ENCODE results near the gene PTMS.

PTMS gene

DNA sequence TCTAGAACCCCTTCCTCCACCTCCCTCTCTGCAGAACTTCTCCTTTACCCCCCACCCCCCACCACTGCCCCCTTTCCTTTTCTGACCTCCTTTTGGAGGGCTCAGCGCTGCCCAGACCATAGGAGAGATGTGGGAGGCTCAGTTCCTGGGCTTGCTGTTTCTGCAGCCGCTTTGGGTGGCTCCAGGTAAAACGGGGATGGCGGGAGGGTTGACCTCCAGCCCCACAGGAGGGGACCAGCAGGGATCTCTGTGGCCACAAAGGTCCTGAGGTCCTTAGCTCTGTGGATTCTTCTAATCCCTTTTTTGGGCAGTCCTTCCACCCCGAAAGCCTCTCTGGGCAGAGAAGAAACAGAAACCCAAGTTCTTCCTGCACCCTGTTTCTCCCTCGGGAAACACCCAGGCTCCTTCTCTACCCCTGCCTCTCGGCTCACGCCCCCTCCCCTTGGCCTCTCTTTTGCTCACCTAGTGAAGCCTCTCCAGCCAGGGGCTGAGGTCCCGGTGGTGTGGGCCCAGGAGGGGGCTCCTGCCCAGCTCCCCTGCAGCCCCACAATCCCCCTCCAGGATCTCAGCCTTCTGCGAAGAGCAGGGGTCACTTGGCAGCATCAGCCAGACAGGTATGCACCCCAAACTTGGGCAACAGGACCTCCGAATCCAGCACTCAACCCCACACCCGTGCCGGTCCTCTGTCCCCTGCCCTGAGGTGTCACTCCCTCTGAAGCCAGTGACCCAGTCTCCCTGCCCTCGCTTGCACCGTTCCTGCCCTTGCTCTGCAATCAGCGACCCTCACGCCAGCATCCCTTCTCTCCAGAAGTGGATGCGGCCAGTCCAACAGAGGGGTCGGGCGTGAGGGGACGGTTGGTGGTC is 6.8 kb downstream of the PTMS start:
- no peak for DNase-seq

DNA sequence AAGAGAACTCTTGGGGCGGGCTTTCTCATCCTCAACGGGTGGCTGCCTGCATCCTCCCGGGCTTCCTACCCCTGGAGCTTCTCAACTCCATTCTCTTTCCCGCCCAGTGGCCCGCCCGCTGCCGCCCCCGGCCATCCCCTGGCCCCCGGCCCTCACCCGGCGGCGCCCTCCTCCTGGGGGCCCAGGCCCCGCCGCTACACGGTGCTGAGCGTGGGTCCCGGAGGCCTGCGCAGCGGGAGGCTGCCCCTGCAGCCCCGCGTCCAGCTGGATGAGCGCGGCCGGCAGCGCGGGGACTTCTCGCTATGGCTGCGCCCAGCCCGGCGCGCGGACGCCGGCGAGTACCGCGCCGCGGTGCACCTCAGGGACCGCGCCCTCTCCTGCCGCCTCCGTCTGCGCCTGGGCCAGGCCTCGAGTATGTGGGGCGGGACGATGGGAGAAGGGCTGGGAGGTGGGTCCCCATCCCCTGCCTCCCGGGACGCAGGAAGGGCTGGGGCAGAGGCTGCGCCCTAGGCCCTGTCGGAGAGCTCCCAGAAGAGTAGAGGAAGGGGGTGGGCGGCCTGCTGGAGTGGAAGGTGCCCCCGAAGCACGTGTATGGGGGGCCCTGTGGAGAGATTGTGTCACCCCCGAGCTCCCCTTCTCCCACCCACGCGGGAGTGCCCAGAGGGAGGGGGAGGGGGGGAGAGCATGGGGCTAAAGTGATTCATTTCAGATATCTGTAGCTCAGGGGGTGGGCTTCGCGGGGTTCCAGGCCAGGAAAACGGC is 7.6 kb downstream of the PTMS start:
- DNase-seq: no peak

DNA sequence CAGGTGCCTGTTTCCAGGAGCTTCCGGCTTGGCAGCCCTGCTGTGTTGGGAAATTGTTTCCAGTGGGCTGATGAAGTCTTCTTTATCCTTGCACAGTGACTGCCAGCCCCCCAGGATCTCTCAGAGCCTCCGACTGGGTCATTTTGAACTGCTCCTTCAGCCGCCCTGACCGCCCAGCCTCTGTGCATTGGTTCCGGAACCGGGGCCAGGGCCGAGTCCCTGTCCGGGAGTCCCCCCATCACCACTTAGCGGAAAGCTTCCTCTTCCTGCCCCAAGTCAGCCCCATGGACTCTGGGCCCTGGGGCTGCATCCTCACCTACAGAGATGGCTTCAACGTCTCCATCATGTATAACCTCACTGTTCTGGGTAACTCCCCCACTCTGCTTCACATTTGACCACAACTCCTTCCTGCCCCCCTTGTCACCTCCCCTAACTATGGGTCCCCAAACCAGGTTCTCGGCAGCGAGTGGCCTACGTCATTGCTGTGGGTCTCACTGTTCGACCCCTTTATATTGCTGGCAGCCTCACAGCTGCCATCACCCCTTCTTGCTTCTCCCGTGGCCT is 8.4 kb downstream of the PTMS start:
- DNase-seq: no peak

DNA sequence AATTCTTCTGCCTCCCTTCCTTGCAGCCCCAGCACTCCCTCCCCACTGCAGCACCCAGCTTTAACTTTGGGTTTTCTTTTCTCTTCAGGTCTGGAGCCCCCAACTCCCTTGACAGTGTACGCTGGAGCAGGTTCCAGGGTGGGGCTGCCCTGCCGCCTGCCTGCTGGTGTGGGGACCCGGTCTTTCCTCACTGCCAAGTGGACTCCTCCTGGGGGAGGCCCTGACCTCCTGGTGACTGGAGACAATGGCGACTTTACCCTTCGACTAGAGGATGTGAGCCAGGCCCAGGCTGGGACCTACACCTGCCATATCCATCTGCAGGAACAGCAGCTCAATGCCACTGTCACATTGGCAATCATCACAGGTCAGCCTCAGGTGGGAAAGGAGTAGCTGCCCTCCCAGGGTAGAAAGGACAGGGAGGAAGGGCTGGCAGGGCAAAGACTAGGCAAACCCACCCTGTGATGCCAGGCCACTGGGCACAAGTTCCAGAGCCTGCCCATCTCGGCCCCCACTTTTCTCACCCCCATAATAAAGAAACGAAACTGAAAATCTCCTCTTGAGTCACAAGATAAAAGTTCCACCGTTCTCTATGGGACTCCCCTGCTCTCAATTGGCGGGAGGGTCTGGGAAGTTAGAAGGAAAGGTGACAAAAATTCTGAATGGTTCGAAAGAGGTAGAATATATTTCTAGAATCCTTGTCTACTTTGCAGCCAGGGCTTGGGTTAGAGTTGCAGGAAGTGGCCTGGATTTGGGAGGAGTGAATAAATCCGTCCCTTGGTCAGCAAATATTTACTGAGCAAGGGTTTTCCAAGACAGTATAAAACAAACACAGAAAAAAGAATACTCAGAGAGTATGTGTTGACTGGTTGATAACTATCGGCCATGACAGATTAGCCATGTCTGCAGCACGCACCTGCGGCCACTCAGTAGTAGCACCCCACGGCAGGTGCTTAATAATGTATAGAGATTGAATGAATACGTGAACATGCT is 9.3 kb downstream of the PTMS start:
- DNase-seq: no peak

DNA sequence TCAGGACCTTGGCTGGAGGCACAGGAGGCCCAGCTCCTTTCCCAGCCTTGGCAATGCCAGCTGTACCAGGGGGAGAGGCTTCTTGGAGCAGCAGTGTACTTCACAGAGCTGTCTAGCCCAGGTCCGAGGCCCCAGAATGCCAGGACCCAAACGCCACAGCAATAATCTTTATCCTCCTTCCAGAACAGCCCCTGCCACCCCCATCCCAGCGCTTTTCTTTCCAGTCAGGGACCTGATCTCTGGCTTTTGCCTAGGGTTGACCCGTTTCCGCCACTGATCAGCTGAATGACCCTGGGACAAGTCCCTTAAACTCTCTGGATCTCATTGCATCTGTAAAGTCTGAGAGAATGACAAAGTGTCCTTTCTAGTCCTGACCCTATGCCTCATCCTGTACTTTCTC is 11.2 kb downstream of the PTMS start:
- DNase-seq: no peak

DNA sequence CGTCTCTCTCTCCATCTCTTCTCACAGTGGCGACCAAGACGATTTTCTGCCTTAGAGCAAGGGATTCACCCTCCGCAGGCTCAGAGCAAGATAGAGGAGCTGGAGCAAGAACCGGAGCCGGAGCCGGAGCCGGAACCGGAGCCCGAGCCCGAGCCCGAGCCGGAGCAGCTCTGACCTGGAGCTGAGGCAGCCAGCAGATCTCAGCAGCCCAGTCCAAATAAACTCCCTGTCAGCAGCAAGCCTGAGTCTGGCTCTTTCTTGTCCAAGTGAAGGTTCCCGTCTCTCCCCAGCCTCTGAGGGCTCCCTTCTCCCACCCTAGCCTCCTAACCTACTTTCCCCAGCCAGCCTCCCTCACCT is 12.0 kb downstream of the PTMS start:
- DNase-seq: no peak

DNA sequence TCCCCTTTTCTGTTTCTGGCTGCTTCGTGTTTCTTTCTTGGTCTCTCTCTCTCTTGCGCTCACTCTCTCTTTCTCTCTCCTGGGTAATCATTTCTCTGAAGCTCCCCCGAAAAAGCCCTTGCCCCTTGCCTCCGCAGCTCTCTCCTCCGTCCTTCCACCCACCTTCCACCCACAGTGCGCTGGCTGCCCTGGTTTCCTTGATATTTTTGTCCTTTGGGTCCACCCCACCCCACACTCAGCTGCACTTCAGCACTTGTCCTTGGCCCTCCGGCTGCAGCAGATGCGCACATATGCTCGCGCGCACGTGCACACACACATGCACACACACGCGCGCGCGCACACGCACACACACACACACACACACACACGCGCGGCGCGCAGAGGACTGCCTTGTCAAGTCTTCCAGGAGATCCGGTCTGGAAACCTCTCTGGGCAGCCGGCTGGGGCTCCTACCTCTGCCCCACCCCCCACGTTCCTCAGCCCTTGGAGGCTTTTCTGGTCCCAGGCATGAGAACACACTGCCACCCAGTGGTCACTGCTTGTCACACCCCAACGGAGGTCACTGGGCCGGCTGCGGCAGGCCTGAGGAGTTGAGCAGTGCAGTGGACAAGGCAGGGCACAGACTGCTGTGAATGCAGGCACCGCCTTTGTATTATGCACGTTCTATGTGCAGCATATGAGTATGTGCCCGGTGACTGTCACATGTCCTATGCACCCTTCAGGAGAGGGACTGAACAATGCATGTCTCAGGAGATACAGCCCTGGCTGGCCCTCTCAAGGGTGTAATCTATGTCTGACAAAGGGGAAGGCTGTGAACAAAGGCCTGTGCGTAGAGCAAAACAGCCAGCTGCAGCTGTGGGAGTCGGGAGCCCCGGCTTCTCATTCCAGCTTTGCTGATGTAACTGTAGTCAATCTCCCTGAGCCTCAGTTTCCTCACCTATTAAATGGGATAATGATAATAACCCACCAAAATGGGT is 12.7 kb downstream of the PTMS start:
- DNase-seq: peak; percentile 64

DNA sequence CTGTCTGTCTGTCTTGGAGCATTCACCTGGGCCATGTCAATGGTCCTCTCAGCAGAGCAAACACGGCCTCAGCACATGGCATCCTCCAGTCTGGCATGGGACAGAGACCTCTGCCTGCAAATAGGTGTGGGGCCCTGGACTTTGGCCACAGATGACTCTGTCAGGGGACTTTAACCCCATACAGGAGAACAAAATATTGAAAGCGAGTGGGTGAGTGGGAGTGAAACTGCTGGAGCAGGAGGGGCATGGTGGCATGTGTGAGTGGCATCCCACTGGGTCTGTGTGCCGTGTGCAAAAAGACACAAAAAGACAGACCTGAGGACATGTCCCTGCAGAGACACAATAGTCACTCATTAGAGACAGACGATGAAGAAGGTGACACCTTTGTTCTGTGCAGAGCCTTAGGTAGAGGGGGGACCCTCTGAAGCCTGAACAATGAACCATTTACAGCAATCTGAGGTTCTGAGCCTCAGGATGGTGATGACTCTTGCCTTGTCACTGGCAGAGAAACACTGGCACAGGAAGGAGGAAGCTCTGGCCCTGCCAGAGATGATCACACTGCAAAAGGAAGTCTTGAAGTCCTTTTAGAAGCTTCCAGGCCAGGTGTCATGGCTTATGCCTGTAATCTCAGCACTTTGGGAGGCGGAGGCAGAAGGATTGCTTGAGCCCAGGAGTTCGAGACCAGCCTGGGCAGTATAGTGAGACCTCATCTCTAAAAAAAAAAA is 13.7 kb downstream of the PTMS start:
- no peak for DNase-seq

DNA sequence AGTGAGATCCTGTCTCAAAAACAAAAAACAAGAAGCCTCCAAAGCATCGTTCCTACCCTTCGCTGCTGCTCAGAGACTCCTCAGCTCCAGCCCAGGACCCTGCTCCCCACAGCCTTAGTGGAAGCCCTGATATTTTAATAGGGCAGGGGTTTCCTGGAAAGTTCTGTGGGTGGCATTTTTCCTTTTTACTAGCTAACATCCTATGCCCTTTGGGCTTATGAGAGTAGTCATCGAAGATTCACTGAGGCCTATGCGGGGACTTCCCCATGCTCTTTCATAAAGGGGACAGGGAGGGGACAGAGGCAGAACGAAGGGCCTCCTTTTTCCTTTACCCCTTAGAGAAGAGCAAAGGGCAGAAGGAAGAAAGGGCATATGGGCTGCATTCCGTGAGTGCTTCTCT is 14.4 kb downstream of the PTMS start:
- DNase-seq: no peak

DNA sequence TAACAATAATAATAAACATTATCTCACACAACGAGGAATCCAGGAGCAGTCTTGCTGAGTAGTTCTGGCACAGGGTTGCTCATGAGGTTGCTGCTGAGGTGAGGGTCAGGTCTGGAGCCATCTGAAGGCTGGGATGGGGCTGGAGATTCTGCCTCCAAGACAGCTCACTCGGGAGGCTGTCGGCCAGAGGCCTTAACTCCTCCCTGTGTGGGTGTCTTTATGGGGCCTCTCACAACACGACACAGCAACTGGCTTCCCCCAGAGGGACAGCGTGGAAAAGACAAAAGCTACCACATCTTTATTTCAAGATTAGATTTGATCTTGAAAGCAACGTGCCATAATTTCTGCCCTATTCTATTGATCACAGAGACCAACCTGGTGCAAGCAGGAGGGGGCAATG is 16.0 kb downstream of the PTMS start:
- DNase-seq: no peak

DNA sequence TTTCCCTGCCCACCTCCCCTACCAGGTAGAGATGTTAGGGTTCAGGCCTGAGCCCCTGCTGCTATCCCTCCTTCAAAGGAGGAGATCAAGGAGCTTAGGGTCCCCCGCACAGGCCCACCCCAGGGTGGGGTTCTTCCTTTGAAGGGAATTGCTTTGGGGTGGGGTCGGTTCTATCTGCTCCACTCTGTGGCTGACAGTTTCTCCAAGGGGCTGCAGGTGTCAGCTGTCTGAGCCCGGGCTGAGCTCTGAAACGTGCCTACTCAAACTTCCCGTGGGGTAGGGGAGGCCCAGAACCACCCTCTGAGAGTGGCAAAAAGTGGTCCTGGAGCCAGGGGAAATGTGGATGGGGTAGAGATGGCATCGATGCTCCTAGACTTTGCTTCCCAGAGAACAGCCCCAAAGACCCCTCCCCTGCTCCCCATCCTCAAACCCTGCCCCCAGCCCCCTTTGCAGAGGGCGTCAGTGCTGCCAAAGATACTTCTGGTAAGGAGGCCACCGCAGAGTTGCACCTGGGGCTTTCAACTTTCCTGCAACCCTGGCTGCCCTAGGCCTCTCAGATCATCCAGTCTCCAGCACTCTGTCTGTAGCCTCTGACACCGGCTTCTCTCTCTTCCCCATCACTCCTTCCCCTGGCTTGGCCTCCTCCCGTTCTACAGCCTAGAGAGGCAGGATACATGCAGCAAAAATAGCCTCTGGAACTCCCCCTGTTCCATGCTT is 16.8 kb downstream of the PTMS start:
- DNase-seq: no peak

DNA sequence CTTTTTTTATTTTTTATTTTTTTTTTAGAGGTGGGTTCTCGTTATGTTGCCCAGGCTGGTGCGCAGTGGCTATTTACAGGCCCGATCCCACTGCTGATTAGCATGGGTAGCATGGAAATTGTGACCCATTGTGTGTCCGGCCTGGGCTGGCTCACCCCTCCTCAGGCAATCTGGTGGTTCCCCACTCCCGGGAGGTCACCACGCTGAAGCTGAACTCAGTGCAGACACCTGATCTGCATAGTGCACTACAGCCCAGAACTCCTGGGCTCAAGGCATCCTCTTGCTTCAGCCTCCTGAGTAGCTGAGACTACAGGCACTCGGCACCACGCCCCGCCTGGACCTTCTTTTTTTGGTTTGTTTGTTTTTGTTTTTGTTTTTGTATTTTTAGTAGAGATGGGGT is 17.7 kb downstream of the PTMS start:
- DNase-seq: no peak

DNA sequence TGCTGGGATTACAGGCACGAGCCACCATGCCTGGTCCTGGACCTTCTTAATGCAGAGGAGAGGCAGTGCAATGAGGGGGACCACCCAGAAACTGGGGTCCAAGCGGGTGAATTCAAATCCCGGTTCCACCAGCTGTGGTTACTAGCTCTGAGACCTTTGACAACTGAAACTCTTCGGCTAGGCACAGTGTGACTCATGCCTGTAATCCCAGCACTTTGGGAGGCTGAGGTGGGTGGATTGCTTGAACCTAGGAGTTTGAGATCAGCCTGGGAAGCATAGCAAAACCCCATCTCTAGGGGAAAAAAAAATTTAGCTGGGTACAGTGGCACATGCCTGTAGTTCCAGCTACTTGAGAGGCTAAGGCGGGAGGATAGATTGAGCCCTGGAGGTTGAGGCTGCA is 18.1 kb downstream of the PTMS start:
- DNase-seq: no peak

DNA sequence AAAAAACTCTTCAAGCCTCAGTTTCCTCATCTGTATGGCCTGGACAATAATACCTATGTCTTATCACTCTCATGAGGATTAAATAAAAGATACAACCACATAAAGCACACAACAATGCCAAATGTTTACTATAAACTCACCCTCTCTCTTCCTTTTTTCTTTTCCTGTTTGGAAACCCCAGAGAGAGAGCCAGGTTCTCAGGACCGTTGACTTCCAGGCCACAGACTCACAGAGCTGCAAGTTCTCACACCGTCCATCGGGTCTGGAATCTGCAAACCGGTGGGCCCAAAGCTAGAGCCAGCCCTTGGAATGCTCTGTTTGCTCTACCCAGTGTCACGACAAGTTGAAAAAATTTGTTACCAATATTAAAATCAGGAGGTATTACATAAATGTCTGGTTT is 18.6 kb downstream of the PTMS start:
- no peak for DNase-seq

DNA sequence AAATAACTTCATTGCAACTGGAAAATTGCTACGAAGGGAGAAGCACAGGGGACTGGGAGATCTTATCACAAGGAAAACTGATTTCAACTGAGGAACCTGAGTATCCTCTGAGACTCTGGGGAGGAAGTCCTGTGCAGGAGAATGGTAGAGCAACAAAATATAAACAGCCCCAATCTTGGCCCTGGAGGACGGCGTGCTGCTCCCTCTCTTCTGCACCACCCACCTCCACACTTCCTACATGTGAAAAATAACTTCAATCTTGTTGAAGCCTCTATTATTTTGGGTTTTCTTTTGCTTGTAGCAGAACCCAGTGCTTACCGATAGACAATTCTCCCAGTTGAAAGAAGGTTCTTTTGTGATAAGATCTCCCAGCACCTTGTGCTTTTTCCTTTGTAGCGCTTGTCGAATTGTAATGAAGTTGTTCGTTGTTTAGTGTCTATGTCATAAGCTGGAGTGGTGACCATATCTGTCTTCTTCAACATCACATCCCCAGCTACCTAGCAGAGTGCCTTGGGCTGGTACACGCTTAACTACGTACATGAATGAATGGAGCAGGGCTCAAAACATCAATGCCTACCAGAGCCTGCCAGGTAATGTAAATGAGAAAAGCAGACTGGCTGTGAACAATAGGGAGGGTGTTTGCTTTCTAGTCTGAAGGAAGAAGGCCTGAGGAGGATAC is 20.4 kb downstream of the PTMS start:
- DNase-seq: peak; percentile 27

DNA sequence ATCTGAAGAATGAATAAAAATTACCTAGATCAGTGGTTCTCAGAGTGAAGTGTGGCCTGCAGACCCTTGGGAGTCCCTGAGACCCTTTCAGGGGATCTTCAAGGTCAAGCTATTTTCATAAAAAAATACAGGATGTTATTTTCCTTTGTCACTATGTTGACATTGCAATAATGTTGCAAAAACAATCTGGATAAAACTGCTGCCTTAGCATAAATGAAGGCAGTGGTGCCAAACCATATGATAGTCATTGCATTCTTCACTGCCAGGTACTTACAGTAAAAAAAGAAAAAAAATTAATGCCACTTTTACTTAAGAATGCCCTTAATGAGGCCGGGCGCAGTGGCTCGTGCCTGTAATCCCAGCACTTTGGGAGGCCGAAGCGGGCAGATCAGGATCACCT is 21.1 kb downstream of the PTMS start:
- no peak for DNase-seq

DNA sequence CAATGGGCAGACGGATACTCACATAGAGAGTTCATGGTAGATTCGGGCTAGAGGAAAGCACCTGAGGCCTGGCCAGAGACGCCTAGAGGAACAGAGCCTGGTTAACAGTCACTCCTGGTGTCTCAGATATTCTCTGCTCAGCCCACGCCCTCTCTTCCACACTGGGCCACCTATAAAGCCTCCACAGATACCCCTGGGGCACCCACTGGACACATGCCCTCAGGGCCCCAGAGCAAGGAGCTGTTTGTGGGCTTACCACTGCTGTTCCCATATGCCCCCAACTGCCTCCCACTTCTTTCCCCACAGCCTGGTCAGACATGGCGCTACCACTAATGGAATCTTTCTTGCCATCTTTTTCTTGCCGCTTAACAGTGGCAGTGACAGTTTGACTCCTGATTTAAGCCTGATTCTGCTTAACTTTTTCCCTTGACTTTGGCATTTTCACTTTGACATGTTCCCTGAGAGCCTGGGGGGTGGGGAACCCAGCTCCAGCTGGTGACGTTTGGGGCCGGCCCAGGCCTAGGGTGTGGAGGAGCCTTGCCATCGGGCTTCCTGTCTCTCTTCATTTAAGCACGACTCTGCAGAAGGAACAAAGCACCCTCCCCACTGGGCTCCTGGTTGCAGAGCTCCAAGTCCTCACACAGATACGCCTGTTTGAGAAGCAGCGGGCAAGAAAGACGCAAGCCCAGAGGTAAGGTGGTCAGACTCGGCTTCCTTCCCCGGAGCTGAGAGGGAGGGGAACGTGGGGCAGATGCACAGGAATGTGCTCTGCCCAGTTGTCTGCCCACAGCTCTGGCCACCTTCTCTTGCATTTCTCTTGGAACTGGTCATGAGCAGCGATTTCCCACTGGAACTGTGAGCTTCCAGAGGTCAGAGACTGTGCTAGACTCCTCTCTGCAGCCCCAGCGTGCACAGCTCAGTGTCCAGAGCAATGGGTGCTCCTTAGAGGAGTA is 23.1 kb downstream of the PTMS start, which contains the start of gene CD4:
TSS of gene CD4 (plus strand) at position 557 of the 953 bp plus-strand sequence. CDS start 10,611 bp downstream, outside the sequence.
- DNase-seq: peak; percentile 40

DNA sequence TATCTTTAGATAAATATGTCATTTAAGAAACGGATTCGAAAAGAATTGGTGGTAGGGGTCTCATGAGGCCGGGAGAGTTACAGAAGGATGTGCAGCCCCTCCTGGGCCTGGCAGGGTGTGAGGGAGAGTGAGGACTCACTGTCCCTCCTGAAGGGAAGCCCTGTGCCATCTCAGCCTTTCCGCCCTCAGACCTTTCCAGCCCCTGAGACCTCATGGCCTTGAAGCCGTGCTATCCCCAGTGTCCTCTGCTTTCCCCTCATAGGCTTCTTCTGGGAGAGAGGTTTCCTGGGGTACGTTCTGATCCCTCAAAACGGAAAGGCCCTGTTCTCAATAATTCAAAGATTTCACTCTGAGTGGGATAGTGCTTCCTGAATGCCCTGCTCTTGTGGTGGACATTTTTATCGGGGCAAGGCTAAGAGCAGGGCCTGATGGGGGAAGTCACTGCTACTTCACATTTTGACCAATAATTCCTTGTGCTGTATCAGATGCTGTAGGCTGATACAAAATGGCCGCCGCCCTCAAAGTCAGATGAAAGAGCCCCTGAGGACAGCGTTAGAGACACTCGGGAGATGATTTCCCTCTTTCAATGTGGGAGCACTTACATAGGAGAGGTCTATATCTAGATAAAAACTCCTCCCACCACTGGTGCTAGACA is 24.5 kb downstream of the PTMS start:
- no peak for DNase-seq
